GM21717 (cell line): ENCODE results near the gene CDH8.

ENCODE experiments used
- ATAC-seq: cut with Tn5 transposase; IDR thresholded peaks from one replicate; pipeline ENCODE4 v1.9.1; 2021; ENCODE audit warnings: mild to moderate bottlenecking, moderate library complexity; ENCODE audit not compliant: unreplicated experiment

The CDH8 gene

DNA sequence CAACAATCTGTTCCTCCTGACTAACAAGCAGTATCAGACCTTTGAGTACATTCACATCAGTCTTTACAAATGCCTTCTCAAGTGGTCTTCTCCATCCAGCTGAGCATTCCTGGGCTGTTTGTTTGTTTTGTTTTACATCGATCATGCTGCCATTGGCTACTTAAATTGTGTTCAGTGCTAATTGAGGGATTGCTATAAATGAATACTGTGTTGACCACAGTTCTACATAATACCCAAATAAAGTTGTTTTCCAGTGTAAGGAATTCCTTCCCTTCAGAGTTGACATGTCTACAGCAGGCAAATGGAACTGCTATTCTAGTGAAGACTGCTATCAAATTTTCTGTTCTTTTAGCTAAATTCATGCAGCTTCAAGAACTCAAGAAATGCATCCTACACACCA lies 3.2 kb downstream of the CDH8 start:
- ATAC-seq, result no peak

GRCh38 chr16:62029947-62030346 lies 6.3 kb downstream of the CDH8 start:
- ATAC-seq, result no peak

DNA sequence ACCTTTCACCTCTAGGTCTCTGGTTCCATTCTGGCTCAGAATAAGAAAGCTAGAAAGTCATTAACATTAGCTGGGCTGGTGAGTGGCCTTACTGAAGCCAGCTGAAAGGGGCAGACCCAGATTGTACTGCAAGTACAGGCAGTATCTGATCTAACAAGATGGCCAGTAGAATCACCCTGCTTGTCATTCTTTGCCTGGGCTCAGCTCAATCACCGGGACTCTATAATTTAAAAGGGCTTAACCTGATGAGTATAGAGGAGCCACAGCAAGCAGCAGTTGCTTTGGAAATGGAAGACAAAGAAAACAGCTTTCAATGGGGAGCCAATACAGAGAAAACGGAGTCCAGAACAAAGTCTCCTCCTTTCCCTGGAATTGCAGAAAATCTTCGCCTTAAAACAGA lies 13.6 kb downstream of the CDH8 start:
- no peak for ATAC-seq

DNA sequence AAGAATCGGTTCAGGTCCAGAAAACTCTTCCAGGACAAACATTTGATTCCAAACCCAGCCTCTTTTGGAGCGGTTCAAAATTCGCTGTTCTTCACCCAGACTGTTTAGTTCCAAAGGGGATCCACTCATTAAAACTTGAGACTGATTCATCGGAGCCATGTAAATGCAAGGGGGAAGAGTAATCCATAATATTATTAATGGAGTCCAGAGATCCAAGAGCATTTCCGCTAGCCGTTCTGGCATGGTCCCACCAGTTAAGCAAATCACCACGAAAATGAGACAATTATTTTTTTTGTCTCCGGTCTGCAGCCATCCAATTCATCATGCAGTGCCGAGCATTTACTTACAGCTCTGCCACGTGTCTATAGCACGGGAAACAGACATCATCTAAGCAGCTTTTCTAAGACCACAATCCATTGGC lies 15.1 kb downstream of the CDH8 start:
- no peak for ATAC-seq

- no peak for ATAC-seq
Measured at GRCh38 chr16:62020681-62021080, 15.6 kb downstream of the CDH8 start.

GRCh38 chr16:62019851-62020250 lies 16.4 kb downstream of the CDH8 start:
- ATAC-seq, result no peak

DNA sequence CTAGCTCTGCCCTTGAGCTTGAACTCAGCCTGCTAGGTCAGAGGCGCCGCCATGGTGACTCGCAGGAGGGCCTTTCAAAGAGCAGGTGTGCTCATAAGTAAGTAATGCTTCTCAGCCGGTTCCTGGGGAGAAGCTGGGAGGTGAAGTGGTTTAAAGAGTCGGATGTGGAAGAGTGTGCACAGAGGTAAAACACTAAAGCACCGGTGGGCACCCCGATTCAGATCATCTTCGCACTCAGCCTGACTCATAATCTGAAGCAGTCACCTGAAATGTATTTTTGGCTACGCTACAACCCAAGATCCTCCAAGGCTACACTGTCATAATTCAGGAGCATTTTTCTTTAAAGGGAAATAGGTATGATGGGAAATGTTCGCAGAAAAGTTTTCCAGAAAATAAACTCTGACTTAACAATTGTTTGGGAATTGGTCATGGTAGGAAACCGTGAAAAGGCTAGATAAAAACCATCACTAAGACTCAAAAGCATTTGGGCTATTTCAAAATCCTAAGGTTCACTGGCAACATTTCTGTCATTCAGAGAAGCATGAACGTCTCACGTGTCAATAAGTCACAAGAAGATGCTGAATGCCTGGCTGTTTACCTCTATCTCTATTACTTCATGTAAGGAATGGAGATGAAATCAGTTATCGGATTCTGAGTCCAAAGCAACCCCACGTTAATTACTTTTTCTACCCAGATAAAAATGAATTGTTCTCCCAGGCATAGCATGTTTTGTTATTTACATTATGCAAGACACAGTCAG lies 17.8 kb downstream of the CDH8 start:
- no peak for ATAC-seq

- ATAC-seq, result no peak
Measured at GRCh38 chr16:62014319-62014923, 21.8 kb downstream of the CDH8 start.

DNA sequence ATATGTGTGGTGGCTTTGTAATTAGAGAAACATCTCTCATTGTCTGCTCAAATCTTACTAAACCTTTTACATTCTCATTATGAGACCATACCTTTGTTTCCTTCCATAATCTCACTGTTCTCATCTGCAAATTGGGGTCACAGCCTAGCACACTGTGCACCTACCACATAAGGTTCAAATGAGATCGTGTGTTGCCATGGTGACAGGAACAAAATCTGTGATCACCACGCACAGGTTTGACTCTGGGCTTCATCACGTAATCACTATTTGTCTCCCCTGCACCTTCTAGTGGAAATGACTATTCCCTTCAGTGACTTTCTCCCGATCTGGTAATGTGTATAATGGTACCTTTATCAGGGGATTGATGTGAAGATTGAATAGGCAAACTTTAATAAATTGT lies 26.1 kb downstream of the CDH8 start:
- ATAC-seq, result no peak

DNA sequence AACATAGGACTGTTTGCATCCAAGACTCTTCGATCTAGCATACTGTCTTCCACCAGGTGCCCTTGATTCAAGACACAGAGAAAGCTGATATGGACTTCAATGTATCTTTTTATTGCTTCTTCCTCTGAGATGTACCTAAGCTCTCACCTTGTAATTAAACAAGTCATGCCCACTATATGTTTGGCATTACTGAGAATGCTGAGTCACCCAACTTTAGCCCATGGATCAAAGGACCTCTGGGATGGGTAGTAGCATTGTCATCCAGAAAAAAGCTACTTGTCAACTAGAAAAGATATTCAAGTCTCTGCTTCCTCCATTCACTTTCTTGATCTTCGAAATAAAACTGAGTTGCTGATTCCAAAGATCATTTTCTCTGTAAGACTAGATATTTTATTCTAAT lies 37.8 kb downstream of the CDH8 start:
- no peak for ATAC-seq

GRCh38 chr16:61993108-61993507 lies 43.1 kb downstream of the CDH8 start:
- no peak for ATAC-seq

DNA sequence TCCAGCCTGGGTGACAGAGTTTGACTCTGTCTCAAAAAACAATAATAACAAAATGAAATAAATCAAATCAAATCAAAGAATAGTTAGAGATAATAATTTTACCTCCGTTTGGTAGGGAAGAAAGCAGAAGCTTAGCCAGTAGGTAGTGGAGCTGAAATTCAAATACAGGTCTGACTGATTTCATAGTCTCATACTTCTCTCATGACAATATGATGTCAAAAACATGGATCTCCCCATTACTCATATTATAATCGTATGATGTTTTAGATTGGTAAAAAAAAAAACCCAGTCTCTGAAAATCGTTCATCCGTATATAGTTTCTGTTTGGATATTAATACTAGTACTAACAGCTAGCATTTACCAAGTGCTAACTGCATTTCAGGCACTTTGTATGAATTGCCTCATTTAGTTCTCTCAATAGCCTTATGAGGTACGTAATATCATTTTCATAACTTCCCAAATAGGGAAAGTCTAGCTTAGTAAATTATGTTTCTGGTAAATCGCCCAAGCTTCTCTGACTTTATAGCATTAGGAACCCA lies 48.7 kb downstream of the CDH8 start:
- ATAC-seq, result peak; percentile 67

- ATAC-seq, result no peak
Measured at GRCh38 chr16:61969077-61969382, 67.2 kb downstream of the CDH8 start.

DNA sequence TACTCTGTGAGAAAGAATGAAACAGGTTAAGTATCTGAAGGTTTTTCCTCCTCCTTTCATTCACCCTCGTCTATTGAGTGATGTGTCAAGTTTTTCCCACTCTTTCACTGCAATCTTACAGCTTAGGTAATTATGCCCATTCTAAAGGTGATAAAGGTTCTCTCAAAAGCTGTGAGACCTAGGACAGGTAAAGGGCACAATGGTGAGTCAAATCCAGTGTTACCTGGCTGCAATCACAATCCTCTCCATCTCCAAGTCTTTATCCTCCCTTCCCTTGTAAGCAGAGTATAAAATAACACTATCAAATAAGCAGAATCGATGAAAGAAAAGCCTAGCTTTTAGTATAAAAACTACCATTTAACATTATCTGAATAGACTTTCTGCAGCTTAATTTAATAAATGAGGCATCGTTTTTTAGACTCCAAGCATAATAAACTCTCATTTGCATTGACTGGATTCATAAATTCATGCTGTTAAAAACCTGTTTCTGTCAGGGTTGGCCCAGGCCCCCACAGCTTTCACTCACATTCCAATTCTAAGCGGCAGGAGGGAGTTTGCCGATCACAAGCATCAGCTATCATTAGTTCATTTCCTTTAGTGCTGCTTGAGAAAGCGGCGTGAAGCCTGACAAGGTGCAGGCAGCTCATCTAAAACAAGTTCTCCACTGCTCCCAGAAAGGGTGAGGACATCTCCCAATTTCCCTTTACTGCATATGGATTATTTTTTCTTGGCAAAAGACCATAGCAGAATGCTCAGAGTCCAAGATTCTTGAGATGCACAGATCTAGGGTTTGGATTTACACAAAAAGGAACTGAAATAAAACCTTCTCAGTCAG lies 67.8 kb downstream of the CDH8 start:
- no peak for ATAC-seq

GRCh38 chr16:61957075-61957855 lies 79.0 kb downstream of the CDH8 start:
- ATAC-seq, result no peak

GRCh38 chr16:61952841-61953240 lies 83.4 kb downstream of the CDH8 start:
- no peak for ATAC-seq

DNA sequence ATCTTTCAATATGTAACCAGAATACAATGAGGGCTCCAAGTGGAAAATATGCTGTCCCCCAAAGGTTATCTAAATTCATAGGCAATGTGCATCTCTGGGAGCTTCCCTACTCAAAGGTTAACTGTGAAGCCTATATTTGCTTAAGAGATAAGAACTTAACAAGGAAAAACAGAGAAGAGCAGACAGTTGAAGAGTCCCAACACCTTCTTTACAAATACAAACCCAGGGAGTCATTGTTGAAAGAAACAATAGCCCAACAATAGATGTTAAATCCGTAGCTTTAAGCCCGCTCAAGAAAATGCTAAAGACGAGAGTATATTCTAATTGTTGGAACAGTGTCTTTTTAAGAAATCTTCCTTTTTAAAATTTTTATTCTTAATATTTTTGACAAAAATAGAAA lies 87.8 kb downstream of the CDH8 start:
- ATAC-seq, result no peak

DNA sequence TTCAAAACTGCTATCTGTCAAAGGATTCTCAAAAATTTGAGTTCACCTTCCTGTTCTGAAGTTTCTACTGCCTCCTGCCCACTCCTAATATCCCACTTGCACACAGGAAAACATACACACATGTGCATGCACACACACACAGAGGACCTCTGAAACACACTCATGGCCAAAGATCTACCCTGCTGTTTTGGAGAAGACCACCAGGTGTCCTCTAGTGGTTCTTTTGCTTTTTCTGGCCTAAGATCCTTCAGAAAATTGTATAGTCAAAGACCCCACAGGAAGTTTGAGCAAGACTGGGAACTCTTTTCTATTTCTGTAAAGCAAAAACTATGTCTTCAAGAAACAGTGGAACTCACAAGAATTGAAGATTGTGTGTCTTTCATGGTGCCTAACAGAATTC lies 90.2 kb downstream of the CDH8 start:
- no peak for ATAC-seq

DNA sequence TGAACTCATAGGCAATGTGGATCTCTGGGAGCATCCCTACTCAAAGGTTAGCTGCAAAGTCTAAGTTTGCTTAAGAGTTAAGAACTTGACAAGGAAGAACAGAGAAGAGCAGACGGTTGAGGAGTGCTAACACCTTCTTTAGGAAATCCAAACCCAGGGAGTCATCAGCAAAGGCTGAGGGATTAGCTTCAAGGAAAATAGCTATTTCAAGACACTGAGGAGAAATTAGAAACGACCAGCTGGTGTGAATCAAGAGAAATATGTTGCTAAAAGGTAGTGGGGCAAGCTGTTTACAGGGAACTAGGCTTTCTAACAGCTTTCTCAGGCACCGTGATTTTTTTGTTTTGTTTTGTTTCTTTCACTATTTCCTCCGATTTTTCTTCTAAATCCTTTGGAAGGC lies 90.7 kb downstream of the CDH8 start:
- no peak for ATAC-seq

DNA sequence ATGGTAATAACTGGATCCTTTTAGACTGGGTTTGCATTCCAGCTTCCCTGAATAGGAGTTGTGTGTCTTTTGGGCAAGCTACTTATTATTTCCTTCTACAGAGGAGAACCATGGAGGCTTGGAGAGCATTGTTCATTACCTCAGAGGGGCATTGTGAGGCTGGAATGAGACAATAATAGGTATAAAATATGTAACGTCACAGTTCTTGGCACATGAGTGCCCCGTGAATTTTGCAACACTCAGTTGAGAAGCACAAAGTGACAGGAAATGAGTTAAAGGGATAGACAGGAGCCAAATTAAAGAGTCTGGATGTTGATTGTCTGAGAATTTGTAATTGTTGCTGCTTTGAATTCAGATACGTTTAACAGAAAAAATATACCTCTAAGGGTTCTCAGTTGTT lies 92.2 kb downstream of the CDH8 start:
- ATAC-seq, result no peak

DNA sequence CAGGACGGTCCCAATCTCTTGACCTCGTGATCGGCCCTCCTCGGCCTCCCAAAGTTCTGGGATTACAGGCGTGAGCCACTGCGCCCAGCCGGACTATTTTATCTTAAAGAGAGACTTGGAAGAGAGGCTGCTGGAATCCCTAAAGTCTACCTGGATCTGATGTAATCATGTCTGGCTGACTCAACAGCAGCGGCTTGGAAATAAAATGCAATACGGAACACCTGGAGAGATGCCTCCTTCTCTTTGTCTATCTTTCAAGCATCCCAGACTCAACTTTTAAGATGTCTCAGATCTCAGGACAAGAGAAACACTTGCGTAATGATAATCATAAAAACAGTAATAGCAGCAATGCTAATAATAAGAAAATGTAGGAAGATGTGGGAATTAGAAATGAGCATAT lies 95.6 kb downstream of the CDH8 start:
- no peak for ATAC-seq
